NOMO-1 (cell line): ENCODE data around the gene TANGO6.
A peak's percentile ranks its signal among the peaks of the same experiment; 100 is the strongest.

Source experiments
- DNase-seq, 2 experiments: peaks; one replicate each; lab custom pipeline; 2025; ENCODE audit not compliant: unreplicated experiment in 2 of 2; lab: John Stamatoyannopoulos, UW

TANGO6 gene

DNA sequence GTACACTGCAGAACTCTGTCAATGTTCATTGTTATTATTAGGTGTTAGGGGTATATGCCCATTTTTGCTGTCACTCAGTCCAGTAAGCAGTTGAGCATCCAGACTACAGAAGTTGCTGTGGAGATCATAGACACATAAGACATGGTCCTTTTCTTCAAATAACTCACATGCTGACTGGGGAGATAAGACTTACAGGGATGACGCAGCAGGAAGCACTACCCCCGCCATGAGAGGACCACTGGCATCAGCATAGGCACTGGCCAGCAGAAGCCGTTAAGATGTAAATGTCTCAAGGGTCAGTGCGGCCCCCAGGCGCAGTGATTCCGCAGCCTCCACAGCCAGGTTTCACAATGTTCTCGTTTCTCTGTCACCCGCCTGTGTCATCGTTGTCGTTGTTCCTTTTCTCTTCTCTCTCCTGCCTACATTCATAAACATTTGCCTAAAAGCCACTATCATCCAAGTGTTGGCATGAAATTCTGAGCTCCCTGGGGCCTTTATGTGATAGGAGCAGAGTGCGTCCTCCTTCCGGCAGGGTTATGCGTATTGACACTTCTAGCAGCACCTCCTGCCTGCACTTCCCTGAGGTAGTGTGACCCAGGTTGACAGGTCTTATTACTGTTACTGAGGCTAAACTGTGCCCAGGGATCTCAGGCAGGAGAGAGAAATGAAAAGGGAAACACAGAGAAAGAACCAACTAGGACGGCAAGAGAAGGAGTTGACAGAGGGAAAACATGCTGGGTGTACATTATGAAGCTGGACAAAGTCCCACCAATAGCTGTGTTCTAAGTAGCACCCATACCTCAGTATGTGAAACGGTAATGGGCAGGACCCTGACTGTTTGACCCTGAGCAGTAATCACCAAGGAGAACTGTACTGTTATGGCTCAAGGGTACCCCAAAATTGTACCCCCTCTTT lies 17.9 kb downstream of the TANGO6 start:
- no peak for DNase-seq

DNA sequence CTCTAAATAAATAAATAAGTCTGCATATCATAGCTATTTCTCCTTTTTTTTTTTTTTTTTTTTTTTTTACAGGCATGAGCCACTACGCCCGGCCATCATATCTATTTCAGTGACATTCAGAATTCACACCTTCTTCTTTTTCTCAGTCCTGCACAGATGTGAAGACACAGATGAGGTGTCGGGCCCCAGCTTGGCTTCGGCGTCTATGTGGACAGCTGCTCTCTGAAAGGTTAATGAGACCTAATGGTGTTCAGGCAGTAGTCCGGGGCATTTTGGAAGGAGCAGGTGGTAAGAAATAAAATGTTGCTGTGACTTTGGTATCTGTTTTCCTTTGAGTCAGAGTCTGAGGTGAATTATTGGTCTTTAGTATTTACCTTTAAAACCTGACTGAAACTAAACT lies 23.6 kb downstream of the TANGO6 start:
- no peak for DNase-seq

DNA sequence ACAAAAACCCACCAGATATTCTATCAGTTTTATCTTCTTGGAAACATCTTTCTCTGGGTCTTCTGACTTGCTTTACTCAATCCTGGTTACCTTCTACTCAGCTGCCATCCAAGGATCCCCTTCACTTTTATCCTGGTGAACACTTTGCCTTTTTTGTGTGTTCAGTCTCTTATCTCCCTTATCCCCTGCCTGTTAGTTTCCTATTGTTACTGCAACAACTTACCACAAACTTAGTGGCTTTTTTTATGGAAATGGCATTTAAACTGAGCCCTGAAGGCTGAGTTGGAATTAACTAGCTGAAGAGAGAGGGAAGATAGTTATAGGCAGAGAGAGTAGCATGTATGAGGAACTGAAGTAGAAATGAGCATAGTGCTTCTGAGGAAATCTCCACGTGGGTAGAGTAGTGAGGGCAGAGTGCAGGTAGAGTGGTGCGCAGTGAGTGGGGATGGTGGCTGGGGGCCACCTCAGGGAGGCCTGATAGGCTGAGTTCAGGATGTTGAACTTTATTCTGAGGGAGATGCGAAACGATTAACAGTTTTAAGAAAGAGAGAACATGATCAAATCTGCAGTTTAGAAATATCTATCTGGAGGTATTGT lies 26.3 kb downstream of the TANGO6 start:
- no peak for DNase-seq

GRCh38 chr16:68873635-68874471 lies 30.5 kb downstream of the TANGO6 start:
- no peak for DNase-seq

GRCh38 chr16:68875871-68876270 lies 32.5 kb downstream of the TANGO6 start:
- no peak for DNase-seq

- DNase-seq, result no peak
These were observed 40.4 kb downstream of the TANGO6 start for GRCh38 chr16:68883685-68884084.

GRCh38 chr16:68884401-68884800 lies 41.1 kb downstream of the TANGO6 start:
- DNase-seq, result no peak

- peak in 1 of 2 experiments; percentile 44 for DNase-seq
These were observed 41.8 kb downstream of the TANGO6 start for GRCh38 chr16:68884861-68885720.

DNA sequence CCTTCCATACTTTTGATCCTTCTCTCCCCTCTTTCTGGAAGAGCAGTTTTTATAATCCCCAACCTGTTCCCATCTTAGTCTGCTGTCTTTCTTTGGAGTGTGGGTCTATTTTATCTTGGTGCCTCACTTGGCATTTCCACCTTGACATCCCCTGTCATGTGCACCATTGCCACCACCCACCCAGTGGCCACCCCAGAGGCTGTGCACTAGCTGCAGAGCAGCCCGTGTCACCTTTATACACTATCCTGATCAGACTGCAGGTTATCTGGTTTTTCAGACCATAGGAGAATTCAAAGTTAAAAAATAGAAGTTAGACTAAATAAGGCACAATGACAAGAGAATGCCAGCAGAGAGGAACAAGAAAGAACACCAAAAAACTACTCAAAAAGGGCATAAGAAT lies 43.8 kb downstream of the TANGO6 start:
- no peak for DNase-seq

DNA sequence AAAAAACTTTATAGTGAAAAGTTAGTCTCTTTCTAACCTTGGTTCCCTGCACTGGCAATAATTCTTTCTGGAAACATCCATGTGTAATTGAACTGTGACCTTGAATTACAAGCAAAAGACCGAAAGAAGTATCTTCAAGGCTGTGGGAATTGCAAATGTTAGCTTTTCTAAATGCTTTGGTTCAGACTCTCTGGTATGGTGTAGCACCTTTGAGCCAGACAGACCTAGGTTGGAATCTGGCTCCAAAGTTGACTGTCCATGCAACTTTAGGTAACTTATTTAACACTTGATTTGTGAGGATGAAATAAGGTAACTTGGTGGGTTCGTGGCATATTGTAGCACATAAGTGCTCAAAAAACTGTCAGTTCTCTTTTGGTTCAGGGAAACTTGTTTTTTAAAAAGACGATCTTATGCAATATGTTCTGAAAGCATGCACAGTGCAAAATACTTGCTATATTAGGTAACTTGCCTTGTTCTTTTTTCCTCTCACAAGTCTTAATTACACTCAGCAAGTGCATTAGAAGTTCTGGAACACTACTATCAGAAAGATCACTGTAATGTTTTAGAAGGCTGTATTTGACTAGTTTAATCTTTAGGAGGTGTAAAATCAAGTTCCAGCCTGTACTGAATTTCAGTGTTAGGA lies 46.3 kb downstream of the TANGO6 start:
- DNase-seq, result peak; percentile 6 to 85

DNA sequence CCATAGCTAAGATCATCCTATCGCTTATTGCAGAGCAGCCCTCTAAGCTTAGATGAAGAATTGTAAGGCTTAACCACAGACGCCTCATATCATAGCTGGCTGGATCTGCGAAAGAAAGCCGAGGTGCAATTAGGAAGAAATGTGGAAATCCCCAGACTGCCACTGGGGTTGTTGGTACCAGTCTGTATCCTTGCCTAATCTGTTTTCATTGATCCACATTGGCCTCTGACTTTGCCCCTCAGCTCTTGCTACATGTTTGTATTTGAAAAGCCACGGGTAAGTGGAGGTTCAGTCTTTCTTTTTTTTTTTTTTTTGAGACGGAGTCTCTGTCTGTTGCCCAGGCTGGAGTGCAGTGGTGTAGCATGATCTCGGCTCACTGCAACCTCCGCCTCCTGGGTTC lies 48.9 kb downstream of the TANGO6 start:
- DNase-seq, result no peak

- DNase-seq, result no peak
These were observed 49.6 kb downstream of the TANGO6 start for GRCh38 chr16:68892898-68893297.

DNA sequence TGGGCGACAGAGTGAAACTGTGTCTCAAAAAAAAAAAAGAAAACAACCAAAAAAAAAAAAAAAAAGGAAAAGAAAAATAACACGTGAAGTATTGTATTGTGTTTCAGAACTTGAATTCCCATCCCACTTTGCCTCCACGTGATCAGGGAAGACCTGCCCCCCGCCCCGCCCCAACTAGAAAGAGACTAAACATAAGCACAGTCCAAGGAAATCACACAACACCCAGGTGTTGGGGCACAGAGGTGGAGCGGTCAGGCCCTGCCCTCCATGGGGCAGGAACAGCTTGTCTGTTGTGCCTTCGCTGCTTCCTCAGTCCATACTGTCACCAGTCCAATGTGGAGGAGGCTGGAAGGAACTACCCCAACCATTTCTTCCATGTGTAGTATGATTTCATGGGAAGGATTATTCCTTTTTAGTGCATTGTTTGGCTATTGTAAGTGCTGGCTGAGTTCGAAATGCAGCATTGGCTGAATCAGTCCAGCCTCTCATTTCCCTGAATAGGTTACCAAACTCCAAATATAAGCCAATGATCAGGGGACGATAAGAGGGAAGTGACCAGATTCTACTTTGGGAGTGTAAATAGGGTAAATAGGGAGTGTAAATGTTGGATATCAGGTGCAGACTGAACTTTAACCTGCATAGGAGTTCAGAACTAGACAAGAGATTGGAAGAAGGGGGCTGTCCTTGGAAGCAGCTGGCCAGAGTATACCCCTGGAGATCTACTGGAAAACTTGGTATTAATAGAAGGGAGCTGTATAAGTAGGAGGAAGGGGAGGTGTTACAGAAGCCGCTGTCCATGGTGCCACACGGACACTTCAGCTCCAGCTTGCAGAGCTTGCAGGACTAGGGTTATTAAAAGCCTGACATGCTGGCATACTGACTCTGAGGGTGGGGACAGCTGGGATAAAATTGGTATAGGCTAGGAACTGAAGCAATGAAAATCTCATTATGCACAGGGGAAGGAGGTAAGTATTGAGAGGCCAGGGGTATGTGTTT lies 50.7 kb downstream of the TANGO6 start:
- no peak for DNase-seq

DNA sequence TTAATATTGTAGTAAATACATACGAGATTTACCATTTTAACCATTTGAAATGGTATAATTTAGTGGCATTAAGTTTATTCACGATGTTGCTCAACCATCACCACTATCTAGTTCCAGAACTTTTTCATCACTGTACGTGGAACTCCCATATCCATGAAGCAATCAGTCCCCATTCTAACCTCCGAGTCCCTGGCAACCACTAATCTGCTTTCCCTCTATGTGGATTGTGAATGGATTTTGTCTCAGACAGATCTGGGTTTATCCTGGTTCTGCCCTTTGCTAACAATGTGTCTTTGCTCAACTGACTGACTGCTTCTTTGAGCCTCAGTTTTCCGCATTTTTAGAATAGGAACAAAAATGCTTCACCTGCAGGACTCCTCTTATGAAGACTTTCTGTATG lies 51.4 kb downstream of the TANGO6 start:
- no peak for DNase-seq

GRCh38 chr16:68898026-68898425 lies 54.7 kb downstream of the TANGO6 start:
- no peak for DNase-seq

DNA sequence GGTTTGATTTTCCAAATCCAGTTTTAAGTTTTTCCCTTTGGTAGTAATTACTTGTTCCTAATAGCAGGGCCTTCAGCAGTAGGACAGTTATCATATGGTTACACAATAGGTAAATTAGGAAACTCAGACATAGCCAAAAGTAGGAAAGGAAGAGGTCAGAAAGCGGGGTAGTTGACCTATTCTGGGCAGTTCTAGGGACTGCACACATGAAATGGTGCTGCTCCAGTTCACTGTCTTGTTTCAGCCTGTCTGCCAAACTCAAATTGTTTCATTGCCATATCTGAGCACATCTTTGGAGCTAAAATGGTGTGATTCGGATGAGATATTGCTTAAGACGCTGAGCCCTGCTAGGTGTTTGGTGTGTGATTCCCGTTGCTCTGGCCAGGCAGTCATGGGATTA lies 56.7 kb downstream of the TANGO6 start:
- no peak for DNase-seq

DNA sequence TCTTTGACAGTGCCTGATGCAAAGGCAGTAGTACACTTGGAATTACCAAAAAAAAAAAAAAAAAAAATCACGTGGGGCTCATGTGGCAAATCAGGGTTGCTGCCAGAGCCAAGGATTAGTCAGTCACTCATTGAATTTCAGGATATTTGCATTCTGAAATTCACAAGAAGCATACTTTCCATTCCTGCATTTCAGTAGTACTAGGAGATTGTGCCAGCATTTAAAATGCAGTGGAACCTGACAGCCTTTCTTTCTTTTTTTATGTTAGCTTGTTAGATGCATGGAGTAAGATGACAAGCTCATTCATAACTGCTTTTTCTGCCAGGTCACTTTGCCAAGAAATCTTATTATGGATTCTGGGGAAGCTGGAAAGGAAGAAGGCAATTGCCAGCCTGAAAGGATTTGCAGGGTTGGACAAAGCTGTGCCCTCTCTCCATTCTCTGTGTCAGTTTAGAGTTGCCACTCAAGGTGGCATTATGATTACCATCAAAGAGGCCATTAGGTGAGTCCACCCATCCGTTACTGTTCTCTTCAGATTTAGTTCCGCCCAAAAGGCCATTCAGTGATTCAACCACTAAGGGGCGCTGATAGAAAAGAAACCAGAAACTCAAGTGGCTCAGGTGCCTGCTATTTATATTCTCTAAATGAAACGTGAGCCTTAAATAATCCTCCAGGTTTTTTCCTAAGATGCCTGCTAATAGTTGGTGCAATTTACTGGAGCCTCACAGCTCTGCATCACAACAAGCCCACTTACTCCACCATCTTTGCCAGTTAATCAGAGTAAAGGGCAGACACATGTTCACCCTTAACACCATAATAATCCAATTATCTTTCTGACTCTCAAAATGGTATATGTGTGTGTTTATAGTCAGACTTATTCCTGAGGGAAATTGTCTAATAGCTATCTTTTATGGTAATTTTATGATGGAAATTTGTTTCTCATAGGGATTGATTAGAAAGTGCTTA lies 59.0 kb downstream of the TANGO6 start:
- peak; percentile 26 to 27 for DNase-seq

DNA sequence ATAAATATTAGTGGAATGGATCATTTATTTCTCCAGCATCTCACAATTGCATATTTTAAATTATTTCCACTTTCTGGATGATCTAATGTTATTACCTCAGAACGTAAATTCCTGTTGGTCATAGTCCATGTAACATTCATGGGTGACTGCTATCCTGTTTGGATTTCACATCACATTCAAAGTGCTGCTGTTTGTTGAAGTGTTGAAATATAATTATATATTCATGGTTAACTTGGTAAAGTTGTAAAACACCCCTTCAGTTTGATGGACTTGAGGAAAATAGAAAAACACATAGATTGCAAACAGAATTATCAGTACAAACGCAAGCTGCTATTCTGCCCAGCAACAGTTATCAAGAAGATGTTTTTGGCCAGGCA lies 59.6 kb downstream of the TANGO6 start:
- no peak for DNase-seq
